CD4-positive, alpha-beta T cell treated with Interleukin-4 for 4 hours (primary cell): ENCODE data around the gene SLC1A5.
"Not testable (repeated sequence)": the region's sequence is repeated elsewhere in the genome, so short reads cannot be mapped to it uniquely, and the experiment has no call there.

Experiments
- DNase-seq: peaks from one replicate; pipeline ENCODE4 v3.0.0-alpha.2; 2020

Gene SLC1A5

DNA sequence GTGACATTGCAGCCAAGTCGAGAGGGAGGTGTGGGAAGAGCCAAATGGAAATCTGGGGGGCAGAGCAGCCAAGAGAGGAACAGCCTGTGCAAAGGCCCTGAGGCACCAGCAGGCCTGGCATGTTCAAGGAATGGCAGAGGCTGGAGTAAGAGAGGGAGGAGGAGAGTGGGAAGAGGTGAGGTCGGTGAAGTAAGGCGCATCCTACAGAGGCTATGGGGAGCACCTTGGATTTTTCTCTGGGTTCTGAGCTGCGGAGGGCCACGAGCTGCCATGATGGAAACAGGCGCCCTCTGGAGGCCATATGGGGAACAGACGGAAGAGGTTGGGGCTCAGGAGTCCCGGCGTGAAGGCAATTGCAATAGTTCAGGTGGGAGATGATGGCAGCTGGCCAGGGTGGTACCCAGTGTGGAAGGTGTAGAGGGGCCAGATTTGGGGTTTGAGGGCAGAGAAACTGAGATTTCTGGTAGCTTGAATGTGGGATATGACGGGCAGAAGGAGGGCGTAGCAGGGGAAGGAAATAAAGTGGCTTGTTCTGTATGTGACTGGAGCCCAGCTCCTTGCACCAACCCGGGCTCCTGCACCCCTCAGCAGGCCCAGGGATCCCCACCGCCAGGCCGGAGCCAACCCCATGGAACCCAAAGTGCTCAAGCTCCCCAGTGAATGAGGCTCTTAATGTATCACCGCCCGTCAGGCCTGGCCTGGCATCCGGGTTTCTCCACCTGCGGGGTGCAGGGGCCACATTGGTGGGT lies 21.7 kb downstream of the SLC1A5 start:
- DNase-seq: peak; percentile 67

- no peak for DNase-seq
These were observed 23.5 kb downstream of the SLC1A5 start for GRCh38 chr19:46764817-46765291.

- DNase-seq: no peak
These were observed 26.0 kb downstream of the SLC1A5 start for GRCh38 chr19:46762245-46762890.

- no peak for DNase-seq
These were observed 27.0 kb downstream of the SLC1A5 start for GRCh38 chr19:46761418-46761831.

DNA sequence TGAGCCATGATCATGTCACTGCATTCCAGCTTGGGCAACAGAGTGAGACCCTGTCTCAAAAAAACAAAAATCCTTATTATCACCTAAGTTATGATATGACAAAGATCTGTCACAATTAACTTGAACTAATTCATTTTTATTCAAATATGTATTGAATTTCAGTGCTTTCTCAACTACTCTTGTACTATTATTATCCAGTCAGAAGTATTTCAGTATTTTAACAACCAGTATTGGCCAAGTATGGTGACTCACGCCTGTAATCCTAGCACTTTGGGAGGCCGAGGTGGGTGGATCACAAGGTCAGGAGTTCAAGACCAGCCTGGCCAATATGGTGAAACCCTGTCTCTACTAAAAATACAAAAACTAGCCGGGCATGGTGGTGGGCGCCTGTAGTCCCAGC lies 27.5 kb downstream of the SLC1A5 start:
- DNase-seq: not testable (repeated sequence)

- DNase-seq: no peak
These were observed 28.0 kb downstream of the SLC1A5 start for GRCh38 chr19:46760363-46760762.

GRCh38 chr19:46759817-46760333 lies 28.5 kb downstream of the SLC1A5 start:
- no peak for DNase-seq

GRCh38 chr19:46759206-46759605 lies 29.2 kb downstream of the SLC1A5 start:
- DNase-seq: no peak

GRCh38 chr19:46756544-46756888 lies 31.9 kb downstream of the SLC1A5 start:
- DNase-seq: no peak

- DNase-seq: no peak
These were observed 32.4 kb downstream of the SLC1A5 start for GRCh38 chr19:46755853-46756543.

GRCh38 chr19:46755077-46755852 lies 33.1 kb downstream of the SLC1A5 start:
- DNase-seq: no peak

GRCh38 chr19:46753420-46754155 lies 34.8 kb downstream of the SLC1A5 start:
- peak; percentile 67 for DNase-seq

- peak; percentile 69 for DNase-seq
These were observed 39.9 kb downstream of the SLC1A5 start for GRCh38 chr19:46748325-46749109.

GRCh38 chr19:46746281-46747057 lies 41.9 kb downstream of the SLC1A5 start, which contains the start of gene STRN4:
STRN4 (minus strand) TSS chr19:46746450; CDS start chr19:46746430, 20 bp downstream.
- peak; percentile 59 for DNase-seq

DNA sequence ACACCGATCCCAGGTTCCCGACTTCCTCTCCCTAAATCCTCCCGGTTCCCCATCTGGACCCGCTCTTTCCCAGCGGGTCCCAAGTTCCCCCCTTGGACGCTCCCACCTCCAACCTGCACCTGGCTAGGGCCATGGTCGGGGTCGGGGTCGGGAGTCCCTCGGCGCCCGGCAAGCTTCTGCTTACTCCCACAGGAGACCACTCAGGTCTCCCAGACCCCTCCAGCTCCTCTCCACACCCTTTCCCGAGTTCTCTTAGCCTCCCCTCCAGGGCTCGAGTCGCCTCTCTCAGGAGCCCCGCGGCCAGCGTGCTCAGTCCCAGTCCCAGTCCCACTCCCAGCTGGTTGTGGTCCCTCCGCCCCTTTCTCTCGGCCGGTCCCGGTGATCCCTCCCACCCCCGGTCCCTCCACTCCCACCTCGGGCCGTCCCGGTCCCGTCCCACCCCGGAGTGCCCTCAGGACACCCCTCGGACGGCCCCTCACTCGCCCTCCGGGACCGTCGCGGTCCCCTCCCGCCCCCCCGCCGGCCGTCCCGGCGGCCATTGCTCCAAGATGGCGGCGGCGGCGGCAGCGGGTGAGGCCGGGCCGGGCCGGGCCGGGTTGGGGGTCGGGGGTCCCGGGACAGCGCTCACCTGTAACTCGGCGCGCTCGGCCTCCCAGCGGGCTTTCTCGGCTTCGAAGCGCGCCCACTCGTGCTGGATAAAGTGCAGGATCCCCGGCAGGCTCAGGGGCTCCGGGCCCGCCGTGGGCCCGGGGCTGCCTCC lies 42.7 kb downstream of the SLC1A5 start, which contains the start of gene FKRP:
FKRP (plus strand) TSS at position 537 of the 760 bp plus-strand sequence. CDS start 9,394 bp downstream, outside the sequence.
- no peak for DNase-seq

GRCh38 chr19:46745030-46745429 lies 43.4 kb downstream of the SLC1A5 start:
- no peak for DNase-seq

DNA sequence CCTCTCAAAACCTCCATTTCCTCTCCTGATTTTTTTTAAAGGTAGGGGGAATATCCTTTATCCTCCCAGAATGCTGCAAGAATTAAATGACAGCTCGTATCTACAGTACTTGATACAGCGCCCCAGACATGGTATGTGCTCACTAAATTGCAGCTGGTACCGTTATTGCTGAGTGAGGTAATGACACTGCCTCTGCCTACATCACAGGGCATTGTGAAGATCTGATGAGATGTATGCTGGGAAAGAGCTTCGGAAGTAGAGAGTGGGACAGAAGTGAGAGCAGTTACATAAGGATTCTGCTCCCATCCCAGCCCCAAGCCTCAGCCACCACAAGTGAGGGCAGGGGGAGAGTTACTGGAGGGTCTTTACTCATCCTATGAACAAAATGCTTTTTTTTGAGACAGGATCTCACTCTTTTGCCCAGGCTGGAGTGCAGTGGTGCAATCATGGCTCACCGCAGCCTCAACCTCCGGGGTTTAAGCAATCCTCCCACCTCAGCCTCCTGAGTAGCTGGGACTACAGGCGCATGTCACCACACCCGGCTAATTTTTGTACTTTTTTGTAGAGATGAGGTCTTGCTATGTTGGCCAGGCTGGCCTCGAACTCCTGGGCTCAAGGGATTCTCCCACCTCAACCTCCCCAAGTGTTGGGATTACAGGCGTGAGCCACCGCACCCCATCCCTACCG lies 44.2 kb downstream of the SLC1A5 start:
- DNase-seq: no peak

GRCh38 chr19:46742926-46743480 lies 45.4 kb downstream of the SLC1A5 start:
- DNase-seq: no peak
